HFFc6 (cell line): ENCODE data around the gene COQ5. TPM values are rescaled to one million over a fixed set of nuclear protein-coding genes. Genes with fewer than 3 reads are reported as not detected.

ENCODE experiments used
- DNase-seq: peaks from one replicate; pipeline ENCODE4 v3.0.0-alpha.2; 2018
- H3K27ac Mint-ChIP-seq: 2 replicates; pipeline ENCODE4 v1.8.0; 2020; ENCODE audit warnings: mild to moderate bottlenecking, mixed read lengths
- H3K27me3 Mint-ChIP-seq: 2 replicates; pipeline ENCODE4 v1.8.0; 2021; ENCODE audit warnings: mild to moderate bottlenecking, moderate library complexity, mixed read lengths; ENCODE audit not compliant: insufficient read depth
- H3K36me3 Mint-ChIP-seq: 2 replicates; pipeline ENCODE4 v1.8.0; 2021; ENCODE audit warnings: low read depth, mixed read lengths
- H3K4me1 Mint-ChIP-seq: 2 replicates; pipeline ENCODE4 v1.8.0; 2020; ENCODE audit warnings: low read depth, mixed read lengths
- H3K4me3 Mint-ChIP-seq: 2 replicates; pipeline ENCODE4 v1.8.0; 2020; ENCODE audit warnings: mild to moderate bottlenecking, moderate library complexity, mixed read lengths
- H3K9me3 Mint-ChIP-seq: 2 replicates; pipeline ENCODE4 v1.8.0; 2020; ENCODE audit warnings: mild to moderate bottlenecking, mixed read lengths
- total RNA-seq, 6 experiments: library from RNA; stranded (reverse); fragmentation: NEBNext Ultra II Directional; extraction: Animal tissue kit (Norgen Biotek cat#: 25700); gene quantifications; 2 replicates in 1 of 6; 3 replicates in 5 of 6; pipeline ENCODE4 v1.2.3, GENCODE V29; 2021
- TF ChIP-seq, protein P1 (sequence below): fragments of 200-600 bp; sonication (generic); IDR thresholded peaks from 2 replicates; pipeline ENCODE4 v1.5.0; 2021; ENCODE audit warnings: antibody characterized with exemption, mild to moderate bottlenecking

COQ5 gene
- total RNA-seq, 6 experiments from 2014 or later = 26.0 to 30.7 (median 27.4) TPM

DNA sequence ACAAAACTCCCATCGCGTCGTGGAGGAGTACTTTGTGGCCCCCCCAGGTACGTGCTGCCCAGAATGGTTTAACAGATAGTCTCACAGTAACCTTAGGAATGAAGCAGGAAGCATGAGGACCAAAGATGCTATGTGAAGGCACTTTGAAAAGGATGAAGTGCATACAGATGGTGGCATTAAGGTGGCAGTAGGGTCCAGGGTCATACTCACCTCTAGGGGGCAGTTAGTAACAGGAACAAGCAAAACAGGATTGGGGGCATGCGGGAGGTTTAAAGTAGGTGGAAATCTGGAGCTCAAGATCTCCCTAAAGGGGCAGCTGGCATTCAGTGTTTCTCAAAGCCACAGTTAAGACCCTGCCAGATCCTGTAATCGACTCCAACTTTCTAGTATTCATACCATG lies 71.8 kb downstream of the COQ5 start:
- DNase-seq = no peak
- Mint-ChIP-seq H3K9me3 (no peaks in the 10 kb centered on the region), H3K4me1 (peaks cover 8% of the 10 kb centered on the region; the same call in 1 of the 2 replicates), H3K27me3 (peaks cover 6% of the 10 kb centered on the region; the same call in 1 of the 2 replicates), H3K36me3 (peaks cover 30% of the 10 kb centered on the region), H3K27ac (no peak overlapping the region), H3K4me3 (no peak overlapping the region)
- TF ChIP-seq, protein P1, sequence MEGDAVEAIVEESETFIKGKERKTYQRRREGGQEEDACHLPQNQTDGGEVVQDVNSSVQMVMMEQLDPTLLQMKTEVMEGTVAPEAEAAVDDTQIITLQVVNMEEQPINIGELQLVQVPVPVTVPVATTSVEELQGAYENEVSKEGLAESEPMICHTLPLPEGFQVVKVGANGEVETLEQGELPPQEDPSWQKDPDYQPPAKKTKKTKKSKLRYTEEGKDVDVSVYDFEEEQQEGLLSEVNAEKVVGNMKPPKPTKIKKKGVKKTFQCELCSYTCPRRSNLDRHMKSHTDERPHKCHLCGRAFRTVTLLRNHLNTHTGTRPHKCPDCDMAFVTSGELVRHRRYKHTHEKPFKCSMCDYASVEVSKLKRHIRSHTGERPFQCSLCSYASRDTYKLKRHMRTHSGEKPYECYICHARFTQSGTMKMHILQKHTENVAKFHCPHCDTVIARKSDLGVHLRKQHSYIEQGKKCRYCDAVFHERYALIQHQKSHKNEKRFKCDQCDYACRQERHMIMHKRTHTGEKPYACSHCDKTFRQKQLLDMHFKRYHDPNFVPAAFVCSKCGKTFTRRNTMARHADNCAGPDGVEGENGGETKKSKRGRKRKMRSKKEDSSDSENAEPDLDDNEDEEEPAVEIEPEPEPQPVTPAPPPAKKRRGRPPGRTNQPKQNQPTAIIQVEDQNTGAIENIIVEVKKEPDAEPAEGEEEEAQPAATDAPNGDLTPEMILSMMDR = peak; percentile 63

GRCh38 chr12:120455302-120455701 lies 73.7 kb downstream of the COQ5 start:
- TF ChIP-seq, protein P1 = no peak
- no peak for DNase-seq
- Mint-ChIP-seq H3K4me3 (no peak overlapping the region), H3K9me3 (no peaks in the 10 kb centered on the region), H3K36me3 (peaks cover 19% of the 10 kb centered on the region), H3K27ac (no peak overlapping the region), H3K27me3 (peaks cover 6% of the 10 kb centered on the region; the same call in 1 of the 2 replicates), H3K4me1 (peaks cover 8% of the 10 kb centered on the region; the same call in 1 of the 2 replicates)

GRCh38 chr12:120453977-120454376 lies 75.0 kb downstream of the COQ5 start:
- H3K4me1 Mint-ChIP-seq = peaks cover 8% of the 10 kb centered on the region; the same call in 1 of the 2 replicates
- H3K27ac Mint-ChIP-seq = no peak overlapping the region
- peaks cover 18% of the 10 kb centered on the region for H3K36me3 Mint-ChIP-seq
- no peak overlapping the region for H3K4me3 Mint-ChIP-seq
- no peak for DNase-seq
- no peaks in the 10 kb centered on the region for H3K9me3 Mint-ChIP-seq
- TF ChIP-seq, protein P1 = peak; percentile 77
- peaks cover 5% of the 10 kb centered on the region; the same call in 1 of the 2 replicates for H3K27me3 Mint-ChIP-seq

Other genes starting within 250 kb of the COQ5 start
- 1,000 to 10,000 TPM in 5 of 6 experiments, 100 to 1,000 TPM in 1; 743 to 2,047 (median 1,452) TPM for gene RNU4-2, start 237.3 kb downstream of the COQ5 start, total RNA-seq
- 1,000 to 10,000 TPM in 4 of 6 experiments, 100 to 1,000 TPM in 2; 766 to 1,512 (median 1,200) TPM for gene RNU4-1, start 235.9 kb downstream of the COQ5 start, total RNA-seq
- 1 to 10 TPM in 3 of 6 experiments, under 1 TPM in 3; 0.84 to 2.1 (median 1.1) TPM for gene SIRT4, start 226.8 kb downstream of the COQ5 start, total RNA-seq
- gene PLA2G1B, start 201.4 kb downstream of the COQ5 start, total RNA-seq = not detected
- not detected for gene MSI1, start 160.0 kb downstream of the COQ5 start, total RNA-seq
- gene COX6A1, start 91.0 kb downstream of the COQ5 start, total RNA-seq = 100 to 1,000 TPM; 356 to 391 (median 373) TPM
- 10 to 100 TPM; 37.9 to 49.0 (median 41.6) TPM for gene TRIAP1, start 82.8 kb downstream of the COQ5 start, total RNA-seq
- 10 to 100 TPM; 16.3 to 30.9 (median 24.0) TPM for gene GATC, start 82.7 kb downstream of the COQ5 start, total RNA-seq
- gene SRSF9, start 59.4 kb downstream of the COQ5 start, total RNA-seq = 100 to 1,000 TPM; 232 to 247 (median 238) TPM
- gene DYNLL1, start 33.0 kb downstream of the COQ5 start, total RNA-seq = 100 to 1,000 TPM; 530 to 650 (median 609) TPM
- gene RNF10, start 5.2 kb upstream of the COQ5 start, total RNA-seq = 100 to 1,000 TPM; 145 to 203 (median 158) TPM
- 10 to 100 TPM; 56.5 to 63.4 (median 60.6) TPM for gene POP5, start 52.2 kb upstream of the COQ5 start, total RNA-seq
- gene CABP1, start 111.5 kb upstream of the COQ5 start, total RNA-seq = 1 to 10 TPM in 4 of 6 experiments, under 1 TPM in 2; 0.09 to 2.2 (median 1.4) TPM
- gene MLEC, start 158.0 kb upstream of the COQ5 start, total RNA-seq = 100 to 1,000 TPM; 195 to 241 (median 209) TPM
- 10 to 100 TPM; 32.9 to 39.5 (median 34.4) TPM for gene UNC119B, start 181.3 kb upstream of the COQ5 start, total RNA-seq
- 1 to 10 TPM in 5 of 6 experiments, under 1 TPM in 1; 0.99 to 2.4 (median 2.0) TPM for gene ACADS, start 196.7 kb upstream of the COQ5 start, total RNA-seq